Thoracic aorta (tissue), 2 donors: ENCODE measurements around the gene COMT. TPM values are rescaled to one million over a fixed set of nuclear protein-coding genes. Genes with fewer than 3 reads are reported as not detected.

Experiments used
- ATAC-seq: fragments of 150-250 bp; one replicate; pipeline ENCODE4 v1.8.0; 2017; ENCODE audit warnings: low read depth; ENCODE audit not compliant: insufficient number of reproducible peaks, low FRiP score
- DNase-seq: peaks from one replicate; pipeline ENCODE4 v3.0.0-alpha.2; 2020; ENCODE audit warnings: low spot score
- H3K27ac ChIP-seq, 2 donors: fragments of 200-600 bp; sonication (generic); 1 replicate in 1 of 2; 2 replicates in 1 of 2; pipeline ENCODE4 v1.5.1; 2016; ENCODE audit warnings: mild to moderate bottlenecking in 2 of 2, moderate library complexity in 2 of 2
- H3K27me3 ChIP-seq: fragments of 200-600 bp; sonication (generic); replicated peaks from 2 replicates; pipeline ENCODE4 v1.6.0; 2016; ENCODE audit warnings: mild to moderate bottlenecking; ENCODE audit not compliant: insufficient read depth
- H3K36me3 ChIP-seq: fragments of 200-600 bp; sonication (generic); one replicate; pipeline ENCODE4 v1.5.1; 2016
- H3K4me1 ChIP-seq, 2 donors: fragments of 200-600 bp; sonication (generic); 1 replicate in 1 of 2; 2 replicates in 1 of 2; pipeline versions ENCODE4 v1.5.1 to v1.6.0; 2016; ENCODE audit warnings: low read depth in 2 of 2, mild to moderate bottlenecking in 1 of 2; ENCODE audit not compliant: control insufficient read depth in 1 of 2
- H3K4me3 ChIP-seq: fragments of 200-600 bp; sonication (generic); 2 replicates; pipeline ENCODE4 v1.5.1; 2016; ENCODE audit warnings: mild to moderate bottlenecking
- H3K9me3 ChIP-seq: fragments of 200-600 bp; sonication (generic); 2 replicates; pipeline ENCODE4 v1.5.1; 2016
- CTCF ChIP-seq: fragments of 200-600 bp; sonication (generic); IDR thresholded peaks from one replicate; pipeline ENCODE4 v1.5.1; 2019; ENCODE audit warnings: antibody characterized with exemption
- total RNA-seq, 2 donors: library from RNA; depleted of rRNA; stranded (reverse); fragments of >200 nt; gene quantifications; one replicate each; pipeline versions ENCODE4 v1.1.0 to v1.2.3, GENCODE V29; 2016

The COMT gene
- total RNA-seq, 2 donors from 2014 or later: 230 to 300 TPM

- H3K27me3 ChIP-seq: no peaks in the 10 kb centered on the region
- H3K36me3 ChIP-seq: peaks cover 49% of the 10 kb centered on the region
- no peak overlapping the region for H3K27ac ChIP-seq
- no peak overlapping the region for H3K4me3 ChIP-seq
- DNase-seq: no peak
- TF ChIP-seq CTCF: no peak
- ATAC-seq: no peak
- H3K4me1 ChIP-seq: no peaks in the 10 kb centered on the region
- no peaks in the 10 kb centered on the region for H3K9me3 ChIP-seq
Observed at GRCh38 chr22:19915287-19915954, 26.2 kb upstream of the COMT start.

GRCh38 chr22:19916006-19916405, 25.6 kb upstream of the COMT start:
- DNase-seq (no peak), ATAC-seq (no peak)
- H3K27ac ChIP-seq: no peak overlapping the region
- no peaks in the 10 kb centered on the region for H3K27me3 ChIP-seq
- H3K36me3 ChIP-seq: peaks cover 49% of the 10 kb centered on the region
- TF ChIP-seq CTCF: no peak
- no peak overlapping the region for H3K4me3 ChIP-seq
- no peaks in the 10 kb centered on the region for H3K4me1 ChIP-seq
- no peaks in the 10 kb centered on the region for H3K9me3 ChIP-seq

- ATAC-seq (no peak), DNase-seq (no peak)
- H3K4me3 ChIP-seq: no peak overlapping the region
- TF ChIP-seq CTCF: no peak
- peaks cover 43% of the 10 kb centered on the region for H3K36me3 ChIP-seq
- no peaks in the 10 kb centered on the region for H3K9me3 ChIP-seq
- H3K27ac ChIP-seq: no peak overlapping the region
- H3K4me1 ChIP-seq: no peaks in the 10 kb centered on the region
- no peaks in the 10 kb centered on the region for H3K27me3 ChIP-seq
Observed at GRCh38 chr22:19916941-19917340, 24.6 kb upstream of the COMT start.

- Histone ChIP-seq H3K36me3 (peaks cover 40% of the 10 kb centered on the region), H3K27me3 (no peaks in the 10 kb centered on the region), H3K27ac (no peak overlapping the region), H3K4me1 (no peaks in the 10 kb centered on the region), H3K9me3 (no peaks in the 10 kb centered on the region), H3K4me3 (no peak overlapping the region)
- TF ChIP-seq CTCF: no peak
- DNase-seq: no peak
- no peak for ATAC-seq
Observed at GRCh38 chr22:19917389-19918138, 24.0 kb upstream of the COMT start.

- ATAC-seq (no peak), DNase-seq (no peak)
- no peaks in the 10 kb centered on the region for H3K9me3 ChIP-seq
- no peak for TF ChIP-seq CTCF
- H3K36me3 ChIP-seq: peaks cover 33% of the 10 kb centered on the region
- no peaks in the 10 kb centered on the region for H3K4me1 ChIP-seq
- no peaks in the 10 kb centered on the region for H3K27me3 ChIP-seq
- H3K4me3 ChIP-seq: no peak overlapping the region
- H3K27ac ChIP-seq: no peak overlapping the region
Observed at GRCh38 chr22:19918332-19919106, 23.1 kb upstream of the COMT start.
